Activated CD4-positive, alpha-beta T cell treated with anti-CD3 and anti-CD28 coated beads for 1 hour (primary cell): ENCODE measurements around the gene DTL.

Source experiments
- DNase-seq: peaks from one replicate; pipeline ENCODE4 v3.0.0-alpha.2; 2020

Gene DTL

GRCh38 chr1:212098771-212099170 is 63.2 kb downstream of the DTL start:
- DNase-seq: no peak

GRCh38 chr1:212101251-212101650 is 65.7 kb downstream of the DTL start:
- no peak for DNase-seq

GRCh38 chr1:212101735-212102134 is 66.2 kb downstream of the DTL start:
- DNase-seq: no peak

- DNase-seq: no peak
These were observed 69.2 kb downstream of the DTL start for GRCh38 chr1:212104586-212105325.

GRCh38 chr1:212106286-212106792 is 70.8 kb downstream of the DTL start:
- DNase-seq: no peak

GRCh38 chr1:212107481-212107880 is 71.9 kb downstream of the DTL start:
- no peak for DNase-seq

- no peak for DNase-seq
These were observed 72.6 kb downstream of the DTL start for GRCh38 chr1:212108187-212108586.

- no peak for DNase-seq
These were observed 73.4 kb downstream of the DTL start for GRCh38 chr1:212108981-212109380.

GRCh38 chr1:212109728-212110127 is 74.2 kb downstream of the DTL start:
- DNase-seq: no peak

GRCh38 chr1:212110617-212111016 is 75.1 kb downstream of the DTL start:
- DNase-seq: no peak

GRCh38 chr1:212111536-212111935 is 76.0 kb downstream of the DTL start:
- no peak for DNase-seq

GRCh38 chr1:212113706-212114105 is 78.2 kb downstream of the DTL start:
- DNase-seq: no peak

GRCh38 chr1:212118167-212118871 is 82.8 kb downstream of the DTL start:
- no peak for DNase-seq

GRCh38 chr1:212118872-212119260 is 83.3 kb downstream of the DTL start:
- DNase-seq: no peak

GRCh38 chr1:212119397-212119837 is 83.9 kb downstream of the DTL start:
- no peak for DNase-seq

GRCh38 chr1:212119863-212120262 is 84.3 kb downstream of the DTL start:
- DNase-seq: no peak

GRCh38 chr1:212121779-212122178 is 86.2 kb downstream of the DTL start:
- DNase-seq: no peak

GRCh38 chr1:212124690-212125582 is 89.4 kb downstream of the DTL start:
- no peak for DNase-seq

- no peak for DNase-seq
These were observed 90.1 kb downstream of the DTL start for GRCh38 chr1:212125654-212126053.

GRCh38 chr1:212127221-212127620 is 91.7 kb downstream of the DTL start:
- no peak for DNase-seq

- DNase-seq: no peak
These were observed 94.2 kb downstream of the DTL start for GRCh38 chr1:212129781-212130180.

GRCh38 chr1:212132025-212132424 is 96.5 kb downstream of the DTL start:
- DNase-seq: no peak

GRCh38 chr1:212133319-212133718 is 97.8 kb downstream of the DTL start:
- DNase-seq: no peak
